IMR-90 (cell line): ENCODE measurements around the gene DDX54. TPM values are rescaled to one million over a fixed set of nuclear protein-coding genes. Genes with fewer than 3 reads are reported as not detected.

Experiments
- ATAC-seq: fragments of 200-7000 bp; cut with Tn5 transposase; 2 replicates; pipeline ENCODE4 v1.9.1; 2020; ENCODE audit warnings: low read depth, mild to moderate bottlenecking, moderate library complexity
- BruUV-seq: library from RNA; stranded (reverse); fragments of 400-500 nt; replicated peaks from 2 replicates; lab custom pipeline; 2021; lab: Mats Ljungman, UMichigan
- CTCF ChIA-PET: fragments of 300-600 bp; formaldehyde crosslinking; extraction: SDS; loops from one replicate; lab custom pipeline; 2021; ENCODE audit warnings: antibody characterized with exemption; lab: Yijun Ruan, JAX
- POLR2A ChIA-PET: fragments of 300-600 bp; sonication (Branson Sonifier 250); formaldehyde crosslinking; loops from one replicate; lab custom pipeline; 2022; ENCODE audit warnings: antibody characterized with exemption; ENCODE audit not compliant: unreplicated experiment; lab: Charles Lee
- DNase-seq: peaks from one replicate; pipeline ENCODE4 v3.0.0; 2013
- H2AFZ ChIP-seq: replicated peaks from 2 replicates; pipeline ENCODE3; 2013; ENCODE audit warnings: low read length, mild to moderate bottlenecking; ENCODE audit not compliant: poor library complexity
- H2AK5ac ChIP-seq: 2 replicates; pipeline ENCODE4 v1.6.1; 2013; ENCODE audit warnings: low read depth, low read length, inconsistent platforms
- H2AK9ac ChIP-seq: replicated peaks from 2 replicates; pipeline ENCODE3; 2013; ENCODE audit warnings: mild to moderate bottlenecking, low read depth, low read length, moderate library complexity; ENCODE audit not compliant: poor library complexity
- H2BK120ac ChIP-seq: 2 replicates; pipeline ENCODE4 v1.6.1; 2013; ENCODE audit warnings: low read depth, low read length, inconsistent platforms
- H2BK15ac ChIP-seq: 3 replicates; pipeline ENCODE4 v1.6.1; 2013; ENCODE audit warnings: low read depth, low read length, inconsistent platforms
- H2BK20ac ChIP-seq: 2 replicates; pipeline ENCODE4 v1.6.1; 2013; ENCODE audit warnings: low read depth, mild to moderate bottlenecking, inconsistent platforms, low read length, moderate library complexity
- H2BK5ac ChIP-seq: 2 replicates; pipeline ENCODE4 v1.6.1; 2013; ENCODE audit warnings: mild to moderate bottlenecking, low read depth, low read length, inconsistent platforms; ENCODE audit not compliant: poor library complexity, severe bottlenecking
- H3K14ac ChIP-seq: replicated peaks from 2 replicates; pipeline ENCODE4 v1.6.1; 2013; ENCODE audit warnings: low read depth, low read length, inconsistent platforms
- H3K18ac ChIP-seq: 2 replicates; pipeline ENCODE4 v1.6.1; 2013; ENCODE audit warnings: low read depth, low read length, control low read depth
- H3K23ac ChIP-seq: 2 replicates; pipeline ENCODE4 v1.6.1; 2013; ENCODE audit warnings: low read depth, low read length, inconsistent platforms
- H3K27ac ChIP-seq: 2 replicates; pipeline ENCODE4 v1.5.1; 2013; ENCODE audit warnings: mild to moderate bottlenecking, control low read depth, low read length; ENCODE audit not compliant: insufficient read depth
- H3K27me3 ChIP-seq: 2 replicates; pipeline ENCODE4 v1.6.1; 2013; ENCODE audit warnings: low read length; ENCODE audit not compliant: control insufficient read depth, insufficient read depth
- H3K36me3 ChIP-seq: 2 replicates; pipeline ENCODE4 v1.6.1; 2013; ENCODE audit warnings: low read length, mixed read lengths; ENCODE audit not compliant: control insufficient read depth, insufficient read depth
- H3K4ac ChIP-seq: 2 replicates; pipeline ENCODE4 v1.6.1; 2013; ENCODE audit warnings: low read depth, low read length, inconsistent platforms
- H3K4me1 ChIP-seq: 2 replicates; pipeline ENCODE4 v1.6.1; 2013; ENCODE audit warnings: low read length, mixed read lengths; ENCODE audit not compliant: control insufficient read depth, insufficient read depth
- H3K4me2 ChIP-seq: 2 replicates; pipeline ENCODE4 v1.6.1; 2013; ENCODE audit warnings: low read depth, mild to moderate bottlenecking, control low read depth, low read length, moderate library complexity
- H3K4me3 ChIP-seq: 2 replicates; pipeline ENCODE4 v1.5.1; 2013; ENCODE audit warnings: low read depth, mild to moderate bottlenecking, control low read depth, low read length, moderate library complexity; ENCODE audit not compliant: insufficient read depth
- H3K56ac ChIP-seq: 2 replicates; pipeline ENCODE4 v1.6.1; 2013; ENCODE audit warnings: low read length, inconsistent platforms; ENCODE audit not compliant: insufficient read depth; ENCODE audit errors: extremely low read depth
- H3K79me1 ChIP-seq, 2 experiments: 2 replicates each; pipeline ENCODE4 v1.6.1; 2013; ENCODE audit warnings: low read length in 2 of 2, inconsistent platforms in 1 of 2, low read depth in 1 of 2
- H3K9ac ChIP-seq: 2 replicates; pipeline ENCODE4 v1.6.1; 2013; ENCODE audit warnings: low read depth, low read length, control low read depth
- H3K9me1 ChIP-seq: 2 replicates; pipeline ENCODE4 v1.6.1; 2013; ENCODE audit warnings: low read length, inconsistent platforms; ENCODE audit not compliant: insufficient read depth
- H3K9me3 ChIP-seq: 2 replicates; pipeline ENCODE4 v1.6.1; 2013; ENCODE audit warnings: low read length; ENCODE audit not compliant: control insufficient read depth, insufficient read depth
- H4K20me1 ChIP-seq: 2 replicates; pipeline ENCODE4 v1.6.1; 2013; ENCODE audit warnings: low read length, inconsistent platforms; ENCODE audit not compliant: insufficient read depth
- H4K5ac ChIP-seq: 2 replicates; pipeline ENCODE4 v1.6.1; 2013; ENCODE audit warnings: mild to moderate bottlenecking, low read depth, low read length, control low read depth
- H4K8ac ChIP-seq, 2 experiments: 2 replicates each; pipeline ENCODE4 v1.6.1; 2013; ENCODE audit warnings: low read depth in 2 of 2, low read length in 2 of 2, control low read depth in 1 of 2, inconsistent platforms in 1 of 2
- H4K91ac ChIP-seq: 2 replicates; pipeline ENCODE4 v1.6.1; 2013; ENCODE audit warnings: low read depth, low read length, inconsistent platforms; ENCODE audit not compliant: insufficient read depth
- CEBPB ChIP-seq: IDR thresholded peaks from 2 replicates; pipeline ENCODE4 v1.6.1; 2012; ENCODE audit warnings: low read depth, low read length, improper control_type of control experiment
- FOS ChIP-seq: fragments of 150-350 bp; IDR thresholded peaks from 2 replicates; pipeline ENCODE4 v1.6.1; 2016; ENCODE audit warnings: low read depth, low read length
- MAZ ChIP-seq: IDR thresholded peaks from 2 replicates; pipeline ENCODE4 v1.6.1; 2012; ENCODE audit warnings: low read depth, mild to moderate bottlenecking, low read length, improper control_type of control experiment, moderate library complexity, borderline replicate concordance
- NFE2L2 ChIP-seq: fragments of 150-350 bp; IDR thresholded peaks from 2 replicates; pipeline ENCODE4 v1.6.1; 2016; ENCODE audit warnings: low read depth, mild to moderate bottlenecking, low read length
- RCOR1 ChIP-seq: IDR thresholded peaks from 2 replicates; pipeline ENCODE4 v1.6.1; 2012; ENCODE audit warnings: mild to moderate bottlenecking, low read length, improper control_type of control experiment; ENCODE audit not compliant: insufficient replicate concordance
- WGBS, 2 experiments: methylation state at CpG; one replicate each; pipeline versions ENCODE4 v1.1.5 to v1.1.7; 2013; ENCODE audit warnings: missing lambda C conversion rate in 2 of 2; ENCODE audit not compliant: insufficient read length in 1 of 2; ENCODE audit errors: extremely low coverage in 2 of 2; 5-methylcytosine and 5-hydroxymethylcytosine counted together
- dilution Hi-C: fragments of 300-500 bp; cut with HindIII; formaldehyde crosslinking; loops from one replicate; pipeline ENCODE4 v1.14.3; 2018; ENCODE audit warnings: low sequenced_read_pairs; ENCODE audit not compliant: unreplicated experiment
- in situ Hi-C: fragments of 300-500 bp; cut with MboI; formaldehyde crosslinking; loops from 3 replicates; pipeline ENCODE4 v1.14.3; 2019; ENCODE audit warnings: low sequenced_read_pairs, inconsistent platforms, mixed read lengths
- intact Hi-C: fragments of 100-400 bp; cut with micrococcal nuclease; formaldehyde crosslinking; loops from 2 replicates; pipeline ENCODE4 v1.10.0; 2022
- polyA plus RNA-seq, 3 experiments: library from polyadenylated mRNA; depleted of rRNA; stranded (reverse); fragments of >200 nt; gene quantifications; 2 replicates each; pipeline ENCODE4 v1.2.3, GENCODE V29; 2012; ENCODE audit warnings: low replicate concordance in 1 of 3
- total RNA-seq: library from RNA; depleted of rRNA; stranded (reverse); fragments of >200 nt; gene quantifications from 2 replicates; pipeline ENCODE4 v1.2.3, GENCODE V29; 2012
- TF ChIP-seq, protein P1 (sequence below): conservative IDR thresholded peaks from 2 replicates; pipeline ENCODE4 v1.5.1; 2012; ENCODE audit warnings: mild to moderate bottlenecking, low read depth, low read length, improper control_type of control experiment

The DDX54 gene
- total and polyA plus RNA-seq, 2 of the 4 experiments (the other 2 are of a cell fraction), result 23.8 to 47.5 TPM

GRCh38 chr12:113145720-113146551, 39.3 kb downstream of the DDX54 start:
- no TSS peak for BruUV-seq
- Histone ChIP-seq H4K5ac (no peak overlapping the region), H2BK15ac (no peak overlapping the region), H2AFZ (no peak overlapping the region), H3K4me3 (no peak overlapping the region), H3K79me1 (no peaks in the 10 kb centered on the region), H2AK5ac (no peak overlapping the region), H3K36me3 (no peaks in the 10 kb centered on the region), H2BK20ac (no peak overlapping the region), H3K4me1 (peaks cover 2% of the 10 kb centered on the region; the same call in 1 of the 2 replicates), H3K9ac (no peak overlapping the region), H2BK120ac (no peak overlapping the region), H3K27me3 (peaks cover 18% of the 10 kb centered on the region), H2AK9ac (no peak overlapping the region), H4K20me1 (no peaks in the 10 kb centered on the region), H3K9me1 (no peaks in the 10 kb centered on the region), H2BK5ac (no peak overlapping the region), H3K9me3 (no peaks in the 10 kb centered on the region), H3K4me2 (no peak overlapping the region), H3K4ac (no peak overlapping the region), H3K56ac (no peak overlapping the region), H4K8ac (no peak overlapping the region), H4K91ac (no peak overlapping the region), H3K23ac (no peak overlapping the region), H3K14ac (no peak overlapping the region), H3K27ac (no peak overlapping the region), H3K18ac (no peak overlapping the region)
- DNase-seq, result no peak
- dilution Hi-C loops, result no loop called here
- no peak for TF ChIP-seq NFE2L2
- no peak for TF ChIP-seq FOS
- TF ChIP-seq CEBPB, result peak; percentile 68
- TF ChIP-seq MAZ, result no peak
- TF ChIP-seq RCOR1, result no peak
- TF ChIP-seq, protein P1, sequence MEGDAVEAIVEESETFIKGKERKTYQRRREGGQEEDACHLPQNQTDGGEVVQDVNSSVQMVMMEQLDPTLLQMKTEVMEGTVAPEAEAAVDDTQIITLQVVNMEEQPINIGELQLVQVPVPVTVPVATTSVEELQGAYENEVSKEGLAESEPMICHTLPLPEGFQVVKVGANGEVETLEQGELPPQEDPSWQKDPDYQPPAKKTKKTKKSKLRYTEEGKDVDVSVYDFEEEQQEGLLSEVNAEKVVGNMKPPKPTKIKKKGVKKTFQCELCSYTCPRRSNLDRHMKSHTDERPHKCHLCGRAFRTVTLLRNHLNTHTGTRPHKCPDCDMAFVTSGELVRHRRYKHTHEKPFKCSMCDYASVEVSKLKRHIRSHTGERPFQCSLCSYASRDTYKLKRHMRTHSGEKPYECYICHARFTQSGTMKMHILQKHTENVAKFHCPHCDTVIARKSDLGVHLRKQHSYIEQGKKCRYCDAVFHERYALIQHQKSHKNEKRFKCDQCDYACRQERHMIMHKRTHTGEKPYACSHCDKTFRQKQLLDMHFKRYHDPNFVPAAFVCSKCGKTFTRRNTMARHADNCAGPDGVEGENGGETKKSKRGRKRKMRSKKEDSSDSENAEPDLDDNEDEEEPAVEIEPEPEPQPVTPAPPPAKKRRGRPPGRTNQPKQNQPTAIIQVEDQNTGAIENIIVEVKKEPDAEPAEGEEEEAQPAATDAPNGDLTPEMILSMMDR, result no peak
- intact Hi-C loops, result no loop called here
- in situ Hi-C loops, result no loop called here
- ChIA-PET CTCF (no interaction called here), POLR2A (no interaction called here)
- 80% methylated on average over 2 of the region's 12 CpGs; no CpG with 5 or more reads in 1 of the 2 experiments for WGBS, 2 experiments
- no peak for ATAC-seq
